NCI-H82 treated with DMSO at 0.1 percent for 48 hours (cell line): ENCODE measurements around the gene RHAG.

ENCODE experiments used
- DNase-seq: peaks from one replicate; lab custom pipeline; 2025; ENCODE audit not compliant: unreplicated experiment; lab: John Stamatoyannopoulos, UW

The RHAG gene

GRCh38 chr6:49565261-49565660, 71.4 kb downstream of the RHAG start:
- DNase-seq = no peak

GRCh38 chr6:49564552-49564951, 72.1 kb downstream of the RHAG start:
- DNase-seq = no peak

GRCh38 chr6:49563006-49563886, 73.4 kb downstream of the RHAG start:
- peak; percentile 53 for DNase-seq

GRCh38 chr6:49558238-49558637, 78.4 kb downstream of the RHAG start:
- no peak for DNase-seq

GRCh38 chr6:49557177-49557576, 79.5 kb downstream of the RHAG start:
- no peak for DNase-seq

- DNase-seq = no peak
Measured at GRCh38 chr6:49556429-49556837, 80.2 kb downstream of the RHAG start.

- no peak for DNase-seq
Measured at GRCh38 chr6:49555951-49556350, 80.7 kb downstream of the RHAG start.
